DND-41 (cell line): ENCODE measurements around the gene OLFML2A.

Source experiments
- EZH2 ChIP-seq: IDR thresholded peaks from 3 replicates; pipeline ENCODE4 v1.6.1; 2012; ENCODE audit warnings: borderline replicate concordance, low read depth, mild to moderate bottlenecking, moderate library complexity, low read length, inconsistent platforms; ENCODE audit not compliant: severe bottlenecking
- TF ChIP-seq, protein P1 (sequence below): IDR thresholded peaks from 2 replicates; pipeline ENCODE4 v1.5.1; 2012; ENCODE audit warnings: borderline replicate concordance, low read length, moderate library complexity, mild to moderate bottlenecking; ENCODE audit not compliant: poor library complexity, severe bottlenecking; ENCODE audit errors: extremely low read depth

- TF ChIP-seq, protein P1, sequence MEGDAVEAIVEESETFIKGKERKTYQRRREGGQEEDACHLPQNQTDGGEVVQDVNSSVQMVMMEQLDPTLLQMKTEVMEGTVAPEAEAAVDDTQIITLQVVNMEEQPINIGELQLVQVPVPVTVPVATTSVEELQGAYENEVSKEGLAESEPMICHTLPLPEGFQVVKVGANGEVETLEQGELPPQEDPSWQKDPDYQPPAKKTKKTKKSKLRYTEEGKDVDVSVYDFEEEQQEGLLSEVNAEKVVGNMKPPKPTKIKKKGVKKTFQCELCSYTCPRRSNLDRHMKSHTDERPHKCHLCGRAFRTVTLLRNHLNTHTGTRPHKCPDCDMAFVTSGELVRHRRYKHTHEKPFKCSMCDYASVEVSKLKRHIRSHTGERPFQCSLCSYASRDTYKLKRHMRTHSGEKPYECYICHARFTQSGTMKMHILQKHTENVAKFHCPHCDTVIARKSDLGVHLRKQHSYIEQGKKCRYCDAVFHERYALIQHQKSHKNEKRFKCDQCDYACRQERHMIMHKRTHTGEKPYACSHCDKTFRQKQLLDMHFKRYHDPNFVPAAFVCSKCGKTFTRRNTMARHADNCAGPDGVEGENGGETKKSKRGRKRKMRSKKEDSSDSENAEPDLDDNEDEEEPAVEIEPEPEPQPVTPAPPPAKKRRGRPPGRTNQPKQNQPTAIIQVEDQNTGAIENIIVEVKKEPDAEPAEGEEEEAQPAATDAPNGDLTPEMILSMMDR = no peak
- TF ChIP-seq EZH2 = no peak
Measured at GRCh38 chr9:124766326-124766725, 10.6 kb upstream of the OLFML2A start.
